ENCODE results near the gene RER1.

RER1 gene

DNA sequence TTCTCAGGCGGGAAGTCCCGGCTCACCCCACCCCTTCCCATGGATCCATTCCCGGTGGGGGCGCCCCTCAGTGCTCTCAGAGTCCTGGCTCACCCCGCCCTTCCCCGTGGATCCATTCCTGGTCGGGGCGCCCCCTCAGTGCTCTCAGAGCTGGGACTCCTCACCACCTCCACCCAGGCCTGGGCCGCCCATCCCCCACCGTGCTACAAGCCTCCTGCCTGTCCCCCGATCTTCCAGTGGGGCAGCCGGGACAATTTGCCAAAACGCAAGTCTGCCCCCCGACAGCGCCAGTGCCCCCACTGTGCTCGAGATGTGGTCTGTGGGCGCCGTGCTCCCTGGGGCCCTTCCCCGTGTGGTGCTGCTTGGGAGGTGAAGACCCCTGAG, 61.3 kb downstream of the RER1 start:
- Histone ChIP-seq H3K27me3 (no peaks in the 10 kb centered on the region), H3K9me3 (no peaks in the 10 kb centered on the region), H3K36me3 (no peaks in the 10 kb centered on the region), H3K4me3 (ENCODE audit: low read depth, low read length) (no peak overlapping the region), H3K4me1 (no peaks in the 10 kb centered on the region)
- TF ChIP-seq, protein P1, sequence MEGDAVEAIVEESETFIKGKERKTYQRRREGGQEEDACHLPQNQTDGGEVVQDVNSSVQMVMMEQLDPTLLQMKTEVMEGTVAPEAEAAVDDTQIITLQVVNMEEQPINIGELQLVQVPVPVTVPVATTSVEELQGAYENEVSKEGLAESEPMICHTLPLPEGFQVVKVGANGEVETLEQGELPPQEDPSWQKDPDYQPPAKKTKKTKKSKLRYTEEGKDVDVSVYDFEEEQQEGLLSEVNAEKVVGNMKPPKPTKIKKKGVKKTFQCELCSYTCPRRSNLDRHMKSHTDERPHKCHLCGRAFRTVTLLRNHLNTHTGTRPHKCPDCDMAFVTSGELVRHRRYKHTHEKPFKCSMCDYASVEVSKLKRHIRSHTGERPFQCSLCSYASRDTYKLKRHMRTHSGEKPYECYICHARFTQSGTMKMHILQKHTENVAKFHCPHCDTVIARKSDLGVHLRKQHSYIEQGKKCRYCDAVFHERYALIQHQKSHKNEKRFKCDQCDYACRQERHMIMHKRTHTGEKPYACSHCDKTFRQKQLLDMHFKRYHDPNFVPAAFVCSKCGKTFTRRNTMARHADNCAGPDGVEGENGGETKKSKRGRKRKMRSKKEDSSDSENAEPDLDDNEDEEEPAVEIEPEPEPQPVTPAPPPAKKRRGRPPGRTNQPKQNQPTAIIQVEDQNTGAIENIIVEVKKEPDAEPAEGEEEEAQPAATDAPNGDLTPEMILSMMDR (IDR thresholded peaks at IDR 0.05; ENCODE audit: low read depth, low read length), result no peak
- DNase-seq, result no peak

DNA sequence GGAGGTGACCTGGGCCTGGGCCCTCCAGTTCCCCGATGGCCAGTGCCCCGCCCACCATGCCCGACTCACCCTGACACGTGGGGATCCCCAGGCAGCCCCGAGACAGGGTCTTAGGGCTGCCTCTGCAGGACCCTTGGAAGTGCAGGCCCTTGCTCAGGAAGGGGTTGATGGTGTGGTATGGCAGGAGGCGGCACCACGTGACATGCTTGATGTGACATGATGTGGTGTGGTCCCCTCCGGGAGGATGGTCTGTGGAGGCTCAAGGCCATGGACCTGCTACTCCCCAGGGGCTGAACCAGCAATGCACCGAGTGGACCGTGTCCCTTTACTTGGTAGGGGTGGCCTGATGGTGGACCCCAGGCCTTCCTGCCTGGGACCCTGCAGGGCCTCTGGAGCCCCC, 62.6 kb downstream of the RER1 start:
- no peaks in the 10 kb centered on the region for H3K27me3 ChIP-seq

More for the DNA sequence above, 62.6 kb downstream of the RER1 start:
- no peaks in the 10 kb centered on the region for H3K36me3 ChIP-seq
- no peaks in the 10 kb centered on the region for H3K4me1 ChIP-seq
- H3K4me3 ChIP-seq (ENCODE audit: low read depth, low read length), result no peak overlapping the region
- TF ChIP-seq, protein P1 (IDR thresholded peaks at IDR 0.05; ENCODE audit: low read depth, low read length), result no peak
- DNase-seq, result no peak
- H3K9me3 ChIP-seq, result no peaks in the 10 kb centered on the region

All from BE2C (cell line).